ENCODE data around the gene GPR42.

GPR42 gene

DNA sequence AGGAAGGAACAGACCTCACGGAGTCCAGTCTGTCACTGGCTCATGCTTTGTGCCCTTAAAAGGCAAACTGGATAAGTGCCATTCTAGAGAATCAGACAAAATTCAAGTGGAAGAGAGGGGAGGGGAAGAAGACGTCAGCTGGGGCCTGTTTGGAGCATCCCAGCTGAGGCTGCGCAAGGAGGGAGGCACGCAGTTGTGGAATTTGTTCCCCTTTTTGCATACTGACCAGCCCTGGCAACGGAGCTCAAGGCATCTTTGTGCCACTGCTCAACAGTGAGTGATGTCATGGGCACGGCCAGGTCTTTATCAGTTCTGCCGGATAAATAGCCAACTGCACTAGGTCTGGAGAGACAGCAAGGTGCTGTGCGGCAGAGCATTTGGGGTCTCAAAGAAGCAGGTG, at the start of gene GPR42:
Gene GPR42 (plus strand): TSS at position 347 of the 400 bp plus-strand sequence. CDS start 292 bp downstream, outside the sequence.
- DNase-seq = no peak

- DNase-seq = no peak
Measured at GRCh38 chr19:35321291-35321690, 49.6 kb upstream of the GPR42 start.

GRCh38 chr19:35322014-35322413, 48.9 kb upstream of the GPR42 start:
- no peak for DNase-seq

DNA sequence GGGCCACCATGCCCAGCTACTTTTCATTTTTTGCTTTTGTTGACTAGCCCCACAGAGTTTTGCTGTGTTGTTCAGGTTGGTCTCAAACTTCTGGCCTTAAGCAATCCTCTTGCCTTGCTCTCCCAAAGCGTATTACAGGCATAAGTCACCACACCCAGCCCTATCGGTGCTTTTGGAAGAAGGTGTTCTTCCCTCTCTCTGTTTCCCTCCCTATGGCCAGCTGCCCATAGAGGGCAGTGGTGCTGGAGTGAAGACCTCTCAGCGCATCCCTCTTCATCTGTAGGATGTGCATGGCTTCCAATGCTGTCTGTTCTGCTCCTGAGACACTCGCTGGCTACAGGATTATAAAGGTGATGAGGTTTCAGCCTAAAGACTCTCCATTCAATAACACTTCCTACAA, 43.2 kb upstream of the GPR42 start:
- peak; percentile 34 for DNase-seq

DNA sequence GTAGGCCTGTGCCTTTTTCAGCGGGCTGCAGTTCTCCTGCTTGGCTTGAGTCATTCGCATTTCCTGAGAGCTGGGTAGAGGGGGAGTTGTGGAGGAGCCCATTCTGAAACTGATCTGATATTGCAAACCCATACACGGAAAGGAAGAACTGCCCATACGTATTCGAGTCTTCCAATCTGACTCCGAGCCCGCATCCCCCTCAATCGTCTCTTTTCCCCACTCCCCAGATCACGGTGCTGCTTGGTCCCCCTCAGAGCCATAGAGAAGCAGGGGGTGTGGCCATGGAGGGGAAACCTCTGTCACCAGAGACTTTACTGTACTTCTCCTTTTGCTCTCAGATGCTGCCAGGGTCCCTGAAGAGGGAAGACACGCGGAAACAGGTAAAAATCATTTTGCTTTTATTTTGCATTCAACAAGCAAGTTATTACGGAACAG, 42.0 kb upstream of the GPR42 start, which contains the start of gene CD22:
Gene CD22 (plus strand): TSS at position 337 of the 435 bp plus-strand sequence. CDS start 2,854 bp downstream, outside the sequence.
- DNase-seq = peak; percentile 70

GRCh38 chr19:35329323-35329722, 41.5 kb upstream of the GPR42 start:
- no peak for DNase-seq

DNA sequence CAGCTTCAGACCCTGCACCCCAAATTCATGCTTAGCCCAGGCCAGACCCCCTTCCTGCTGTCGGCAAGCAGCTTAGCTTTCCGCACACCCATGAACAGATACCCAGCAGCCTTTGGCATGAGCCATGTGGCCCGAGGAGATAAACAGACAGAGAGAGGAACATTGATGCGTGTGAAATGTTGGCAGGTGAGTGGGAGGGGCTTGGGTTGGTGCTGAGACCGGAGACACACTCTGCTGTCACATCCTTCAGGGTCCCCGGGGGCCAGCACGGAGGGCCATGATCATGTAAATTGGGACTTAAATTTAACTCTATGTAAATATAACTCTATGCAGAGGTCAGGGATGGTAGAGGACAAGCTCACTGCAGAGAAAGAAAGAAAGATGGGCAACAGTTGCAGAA, 40.4 kb upstream of the GPR42 start:
- peak; percentile 44 for DNase-seq

GRCh38 chr19:35331551-35332214, 39.2 kb upstream of the GPR42 start:
- DNase-seq = no peak

DNA sequence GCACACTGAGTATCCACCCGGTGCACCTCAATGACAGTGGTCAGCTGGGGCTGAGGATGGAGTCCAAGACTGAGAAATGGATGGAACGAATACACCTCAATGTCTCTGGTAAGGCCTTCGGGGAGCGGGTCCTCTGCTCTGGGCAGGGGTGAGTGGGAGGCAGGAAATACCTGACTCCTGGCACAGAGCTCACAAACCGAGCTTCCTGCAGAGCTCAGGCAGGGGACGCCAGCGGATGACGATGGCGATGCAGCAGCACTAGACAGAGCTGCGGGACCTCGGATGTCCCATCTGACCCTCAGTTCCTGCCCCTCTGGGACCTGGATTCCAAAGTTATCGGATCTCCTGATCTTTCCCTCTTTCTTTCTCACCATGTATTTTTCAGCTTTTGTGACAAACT, 38.1 kb upstream of the GPR42 start:
- DNase-seq = no peak

DNA sequence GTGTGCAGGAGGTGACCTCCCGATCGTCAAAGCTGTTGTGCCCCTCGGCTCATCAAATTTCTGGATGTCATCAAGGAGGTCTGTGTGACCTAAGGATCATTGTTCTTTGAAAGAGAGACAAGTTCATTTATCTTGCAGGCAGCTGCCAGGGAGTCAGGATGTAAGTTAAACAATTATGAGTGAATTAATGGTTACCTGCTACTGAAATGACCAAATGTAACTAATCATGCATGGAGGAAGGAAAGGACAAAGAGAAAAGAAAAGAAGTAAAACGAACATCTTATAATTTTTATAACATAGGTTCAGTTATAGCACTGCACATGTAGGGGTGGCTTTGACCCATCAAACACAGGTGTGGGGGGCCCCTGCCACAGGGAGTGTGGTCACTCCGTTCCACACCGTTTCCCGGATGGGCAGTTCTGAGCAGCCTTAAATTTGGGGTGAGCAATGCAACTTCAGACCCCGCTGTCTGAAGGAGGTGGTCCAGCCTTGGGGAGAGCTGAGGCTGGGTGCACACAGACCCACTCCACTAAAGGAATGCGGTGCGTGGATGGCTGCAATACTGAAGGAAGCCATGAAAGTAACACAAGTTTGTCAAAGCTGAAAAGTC, 36.6 kb upstream of the GPR42 start:
- no peak for DNase-seq

DNA sequence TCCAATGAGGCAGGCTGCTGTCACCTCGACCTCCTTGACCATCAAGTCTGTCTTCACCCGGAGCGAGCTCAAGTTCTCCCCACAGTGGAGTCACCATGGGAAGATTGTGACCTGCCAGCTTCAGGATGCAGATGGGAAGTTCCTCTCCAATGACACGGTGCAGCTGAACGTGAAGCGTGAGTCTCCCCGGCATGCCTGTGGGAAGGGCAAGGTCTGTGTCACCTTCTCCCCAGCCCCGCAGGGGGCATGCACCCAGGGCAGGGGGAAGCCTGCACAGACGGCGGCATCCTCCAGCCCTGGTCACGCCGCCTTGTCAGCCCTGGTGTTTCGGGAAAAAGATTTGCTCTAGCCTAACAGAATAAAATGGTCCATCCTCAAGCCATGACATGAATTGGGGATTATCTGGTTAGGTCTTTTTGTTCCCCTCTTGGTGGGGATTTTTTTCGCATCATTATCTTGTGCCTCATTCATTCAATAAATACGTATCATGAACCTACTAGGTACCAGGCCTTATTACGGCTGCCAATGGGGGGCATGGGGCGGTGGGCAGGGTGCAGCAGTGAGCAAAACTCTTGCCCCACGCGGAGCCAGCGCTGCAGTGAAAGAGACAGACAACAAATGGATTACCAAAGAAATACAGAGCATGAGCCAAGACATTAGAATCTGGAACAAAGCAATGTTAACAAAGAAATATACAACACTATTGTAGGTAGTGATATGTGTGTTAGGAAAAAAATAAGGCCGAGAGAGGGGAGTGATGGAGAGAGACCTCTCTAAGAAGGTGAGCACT, 34.5 kb upstream of the GPR42 start:
- DNase-seq = no peak

DNA sequence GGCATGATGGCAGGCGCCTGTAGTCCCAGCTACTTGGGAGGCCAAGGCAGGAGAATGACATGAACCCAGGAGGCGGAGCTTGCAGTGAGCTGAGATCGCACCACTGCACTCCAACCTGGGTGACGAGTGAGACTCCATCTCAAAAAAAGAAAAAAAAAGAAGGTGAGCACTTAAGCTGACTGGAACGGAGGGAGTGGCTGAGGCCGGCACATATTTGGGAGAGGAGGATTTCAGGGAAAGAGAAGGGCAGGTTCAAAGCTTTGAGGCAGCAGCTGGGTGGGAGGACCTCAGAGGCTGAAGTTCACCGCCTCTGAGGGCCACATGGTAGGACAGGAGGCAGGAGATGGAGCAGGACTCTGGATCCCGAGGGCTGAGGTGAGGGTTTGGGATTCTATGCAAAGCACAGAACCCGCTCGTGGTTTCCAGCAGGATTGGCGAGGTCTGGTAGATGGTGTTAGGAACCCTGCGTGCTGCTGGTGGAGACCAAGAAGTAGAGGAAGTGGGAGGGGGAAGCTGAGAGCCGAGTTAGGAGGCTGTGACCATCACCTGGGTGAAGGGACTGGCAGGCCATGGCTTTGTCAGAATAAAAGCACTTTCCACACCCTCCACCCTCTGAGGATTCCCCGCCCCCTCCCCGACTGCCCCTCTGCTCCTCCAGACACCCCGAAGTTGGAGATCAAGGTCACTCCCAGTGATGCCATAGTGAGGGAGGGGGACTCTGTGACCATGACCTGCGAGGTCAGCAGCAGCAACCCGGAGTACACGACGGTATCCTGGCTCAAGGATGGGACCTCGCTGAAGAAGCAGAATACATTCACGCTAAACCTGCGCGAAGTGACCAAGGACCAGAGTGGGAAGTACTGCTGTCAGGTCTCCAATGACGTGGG, 33.5 kb upstream of the GPR42 start:
- DNase-seq = no peak

- no peak for DNase-seq
Measured at GRCh38 chr19:35337984-35338296, 32.9 kb upstream of the GPR42 start.

DNA sequence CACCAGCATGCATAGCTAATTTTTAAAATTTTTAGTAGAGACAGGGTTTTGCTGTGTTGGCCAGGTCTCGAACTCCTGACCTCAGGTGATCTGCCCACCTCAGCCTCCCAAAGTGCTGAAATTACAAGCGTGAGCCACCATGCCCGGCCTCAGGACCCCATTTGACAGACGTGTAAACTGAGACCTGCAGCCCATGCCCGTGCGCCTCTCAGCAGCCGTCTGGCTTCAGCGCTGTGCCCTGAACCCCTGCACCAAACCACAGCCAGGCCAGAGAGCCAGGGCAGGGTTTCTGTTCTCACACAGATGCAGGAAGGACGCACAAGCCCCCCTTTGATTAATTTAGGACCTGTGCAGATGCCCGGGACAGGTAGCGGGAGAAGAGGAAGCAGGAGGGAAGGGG, 30.4 kb upstream of the GPR42 start:
- DNase-seq = no peak

DNA sequence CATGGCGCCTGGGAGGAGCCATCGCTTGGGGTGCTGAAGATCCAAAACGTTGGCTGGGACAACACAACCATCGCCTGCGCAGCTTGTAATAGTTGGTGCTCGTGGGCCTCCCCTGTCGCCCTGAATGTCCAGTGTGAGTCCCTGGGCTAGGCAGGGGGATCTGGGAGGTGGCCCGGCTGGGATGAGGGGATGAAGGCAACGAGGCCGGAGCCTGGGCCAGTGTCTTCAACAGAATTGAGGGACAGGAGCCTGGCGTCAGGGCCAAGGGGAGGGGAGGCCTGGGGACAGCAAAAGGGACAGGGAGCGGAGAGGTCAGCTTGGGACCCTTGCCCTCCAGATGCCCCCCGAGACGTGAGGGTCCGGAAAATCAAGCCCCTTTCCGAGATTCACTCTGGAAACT, 29.9 kb upstream of the GPR42 start:
- no peak for DNase-seq

DNA sequence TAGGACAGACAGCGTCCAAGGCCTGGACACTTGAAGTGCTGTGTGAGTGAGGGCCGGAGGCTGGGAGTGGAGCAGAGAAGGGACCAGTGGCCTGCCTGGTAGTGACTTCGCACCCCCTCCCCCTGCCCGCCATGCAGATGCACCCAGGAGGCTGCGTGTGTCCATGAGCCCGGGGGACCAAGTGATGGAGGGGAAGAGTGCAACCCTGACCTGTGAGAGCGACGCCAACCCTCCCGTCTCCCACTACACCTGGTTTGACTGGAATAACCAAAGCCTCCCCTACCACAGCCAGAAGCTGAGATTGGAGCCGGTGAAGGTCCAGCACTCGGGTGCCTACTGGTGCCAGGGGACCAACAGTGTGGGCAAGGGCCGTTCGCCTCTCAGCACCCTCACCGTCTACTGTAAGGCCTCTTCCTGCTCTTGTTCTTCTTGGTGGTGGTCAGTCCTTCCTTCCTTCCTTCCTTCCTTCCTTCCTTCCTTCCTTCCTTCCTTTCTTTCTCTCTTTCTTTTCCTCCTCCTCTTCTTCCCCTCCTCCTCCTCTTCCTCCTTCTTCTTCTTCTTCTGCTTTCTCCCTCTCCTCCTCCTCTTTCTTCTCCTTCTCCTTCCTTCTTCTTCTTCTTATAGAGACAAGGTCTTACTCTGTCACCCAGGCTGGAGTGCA, 29.2 kb upstream of the GPR42 start:
- no peak for DNase-seq

DNA sequence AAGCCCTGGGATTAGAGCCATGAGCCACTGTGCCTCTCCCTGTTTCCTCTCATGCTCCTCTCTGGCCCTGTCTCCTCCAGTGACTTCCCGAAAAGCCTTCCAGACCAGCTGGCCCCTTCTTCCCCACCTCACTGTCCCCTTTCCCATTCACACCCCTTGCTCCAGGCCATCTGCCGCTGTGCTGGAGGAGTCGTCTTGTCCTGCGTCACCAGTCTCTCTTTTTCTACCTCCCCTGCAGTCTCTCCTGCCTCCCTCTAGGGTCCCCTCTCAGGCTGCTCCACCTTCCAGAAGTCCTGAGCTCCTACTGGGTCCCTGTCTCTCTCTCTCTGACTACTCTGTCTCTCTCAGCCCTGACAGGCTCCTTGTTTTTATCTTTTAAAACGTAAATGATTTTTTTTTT, 28.4 kb upstream of the GPR42 start:
- no peak for DNase-seq

DNA sequence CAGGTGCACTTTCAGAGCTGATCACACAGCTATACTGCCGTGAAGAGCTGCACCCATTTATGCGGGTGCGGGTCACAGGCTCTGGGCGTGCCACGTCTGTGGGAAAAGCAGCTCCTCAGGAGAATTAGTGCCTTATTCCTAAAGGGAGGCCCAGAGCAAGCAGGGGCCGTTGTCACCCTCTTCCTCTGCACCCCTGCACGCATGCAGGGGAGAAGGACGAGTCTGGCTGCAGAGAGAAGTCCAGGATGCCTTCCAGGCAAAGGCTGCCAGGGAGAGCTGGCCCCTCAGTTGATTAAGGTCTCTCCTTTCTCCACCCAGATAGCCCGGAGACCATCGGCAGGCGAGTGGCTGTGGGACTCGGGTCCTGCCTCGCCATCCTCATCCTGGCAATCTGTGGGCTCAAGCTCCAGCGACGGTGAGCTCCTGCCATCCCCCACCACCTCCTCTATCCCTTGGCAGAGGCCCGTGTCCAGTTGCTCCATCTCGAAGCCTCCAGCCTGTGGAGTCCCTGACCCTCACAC, 26.3 kb upstream of the GPR42 start:
- no peak for DNase-seq

DNA sequence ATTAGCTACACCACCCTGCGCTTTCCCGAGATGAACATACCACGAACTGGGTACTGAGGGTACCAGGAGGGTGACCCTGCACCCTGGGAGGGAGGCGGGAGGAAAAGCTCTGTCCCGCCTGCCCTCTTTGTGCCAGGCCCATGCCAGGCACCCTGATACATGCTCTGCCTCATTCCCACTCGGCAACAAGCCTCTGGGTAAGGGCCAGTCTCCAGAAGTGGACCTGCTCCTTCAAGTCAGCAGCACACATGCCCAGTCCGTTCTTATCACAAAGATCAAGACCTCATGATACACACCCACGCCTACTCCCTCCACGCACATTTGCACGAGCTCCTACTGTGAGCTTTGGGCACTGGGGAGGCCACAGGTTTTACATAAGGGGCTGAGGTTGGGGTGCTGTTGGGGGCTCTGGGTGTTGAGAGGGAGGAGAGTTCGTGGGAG, 25.2 kb upstream of the GPR42 start:
- DNase-seq = no peak

DNA sequence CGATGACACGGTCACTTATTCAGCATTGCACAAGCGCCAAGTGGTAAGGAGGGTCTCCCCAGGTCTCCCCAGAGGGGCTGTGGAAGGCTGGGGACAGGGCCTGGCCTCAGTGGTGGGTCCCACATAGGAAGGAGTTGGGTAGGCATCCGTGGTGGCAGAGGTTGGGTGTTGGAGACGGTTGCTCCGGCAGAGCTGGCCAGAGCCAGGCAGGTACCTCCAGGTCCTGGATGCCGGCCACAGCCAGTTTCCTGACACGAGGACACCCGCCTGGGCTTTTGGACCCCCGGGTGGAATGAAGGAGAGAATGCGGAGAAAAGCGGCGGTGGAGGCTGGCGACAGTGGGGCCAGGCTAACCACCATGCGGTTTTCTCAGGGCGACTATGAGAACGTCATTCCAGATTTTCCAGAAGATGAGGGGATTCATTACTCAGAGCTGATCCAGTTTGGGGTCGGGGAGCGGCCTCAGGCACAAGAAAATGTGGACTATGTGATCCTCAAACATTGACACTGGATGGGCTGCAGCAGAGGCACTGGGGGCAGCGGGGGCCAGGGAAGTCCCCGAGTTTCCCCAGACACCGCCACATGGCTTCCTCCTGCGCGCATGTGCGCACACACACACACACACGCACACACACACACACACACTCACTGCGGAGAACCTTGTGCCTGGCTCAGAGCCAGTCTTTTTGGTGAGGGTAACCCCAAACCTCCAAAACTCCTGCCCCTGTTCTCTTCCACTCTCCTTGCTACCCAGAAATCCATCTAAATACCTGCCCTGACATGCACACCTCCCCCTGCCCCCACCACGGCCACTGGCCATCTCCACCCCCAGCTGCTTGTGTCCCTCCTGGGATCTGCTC, 24.4 kb upstream of the GPR42 start:
- peak; percentile 63 for DNase-seq
